CD4-positive, alpha-beta T cell (primary cell): ENCODE results near the gene NR0B2. TPM values are rescaled to one million over a fixed set of nuclear protein-coding genes. Genes with fewer than 3 reads are reported as not detected.

Experiments
- ATAC-seq: fragments of 200-7000 bp; cut with Tn5 transposase; one replicate; pipeline ENCODE4 v1.10.0; 2022; ENCODE audit warnings: mild to moderate bottlenecking; ENCODE audit not compliant: poor library complexity
- CTCF ChIA-PET: fragments of 350-600 bp; sonication (Branson Sonifier 250); formaldehyde crosslinking; loops from one replicate; lab custom pipeline; 2021; ENCODE audit warnings: antibody characterized with exemption, inconsistent platforms; lab: Charles Lee
- POLR2A ChIA-PET: fragments of 350-600 bp; sonication (Branson Sonifier 250); formaldehyde crosslinking; loops from one replicate; lab custom pipeline; 2021; ENCODE audit warnings: antibody characterized with exemption, inconsistent platforms; lab: Charles Lee
- DNase-seq, 14 experiments: peaks; one replicate each; pipeline ENCODE4 v3.0.0-alpha.2; 2013 to 2020; ENCODE audit warnings: mixed read lengths in 2 of 14
- H3K27ac ChIP-seq, 2 donors: one replicate each; pipeline versions ENCODE4 v1.5.1 to v1.7.0; 2013; ENCODE audit warnings: low read length in 2 of 2, low read depth in 1 of 2, mild to moderate bottlenecking in 1 of 2
- H3K27me3 ChIP-seq, 2 experiments: 1 replicate in 1 of 2; 2 replicates in 1 of 2; pipeline versions ENCODE4 v1.6.1 to v1.7.0; 2013; ENCODE audit warnings: low read length in 2 of 2, control low read depth in 1 of 2, mild to moderate bottlenecking in 1 of 2, moderate library complexity in 1 of 2; ENCODE audit not compliant: insufficient read depth in 2 of 2, control insufficient read depth in 1 of 2
- H3K36me3 ChIP-seq: one replicate; pipeline ENCODE4 v1.6.1; 2013; ENCODE audit warnings: low read length, control low read depth; ENCODE audit not compliant: insufficient read depth
- H3K4me1 ChIP-seq: one replicate; pipeline ENCODE4 v1.6.1; 2013; ENCODE audit warnings: low read length, control low read depth; ENCODE audit not compliant: insufficient read depth
- H3K4me3 ChIP-seq: one replicate; pipeline ENCODE4 v1.5.1; 2013; ENCODE audit warnings: mild to moderate bottlenecking, low read length, moderate library complexity
- H3K9me3 ChIP-seq, 2 experiments: 1 replicate in 1 of 2; 2 replicates in 1 of 2; pipeline versions ENCODE4 v1.6.1 to v1.7.0; 2013; ENCODE audit warnings: low read length in 2 of 2, mild to moderate bottlenecking in 2 of 2, control low read depth in 1 of 2, moderate library complexity in 1 of 2; ENCODE audit not compliant: control insufficient read depth in 1 of 2, insufficient read depth in 1 of 2
- H3K27ac Mint-ChIP-seq: one replicate; pipeline ENCODE4 v1.8.0; 2020; ENCODE audit warnings: mixed read lengths
- H3K27me3 Mint-ChIP-seq: one replicate; pipeline ENCODE4 v1.8.0; 2021; ENCODE audit warnings: mixed read lengths
- H3K36me3 Mint-ChIP-seq: one replicate; pipeline ENCODE4 v1.8.0; 2021; ENCODE audit warnings: low read depth, mixed read lengths
- H3K4me1 Mint-ChIP-seq: one replicate; pipeline ENCODE4 v1.8.0; 2021; ENCODE audit warnings: low read depth, mixed read lengths
- H3K4me3 Mint-ChIP-seq: one replicate; pipeline ENCODE4 v1.8.0; 2020; ENCODE audit warnings: mild to moderate bottlenecking, mixed read lengths
- H3K9me3 Mint-ChIP-seq: one replicate; pipeline ENCODE4 v1.8.0; 2020; ENCODE audit warnings: mixed read lengths
- CTCF ChIP-seq: fragments of 200-600 bp; IDR thresholded peaks from one replicate; pipeline ENCODE4 v1.8.0; 2022; ENCODE audit warnings: antibody characterized with exemption, mild to moderate bottlenecking
- intact Hi-C, 2 experiments: fragments of 100-400 bp; cut with DNase I in 1 of 2; cut with micrococcal nuclease in 1 of 2; formaldehyde crosslinking; loops; one replicate each; pipeline versions ENCODE4 v1.15.1 to v1.9.0; 2023 to 2025; cut with DNase I, micrococcal nuclease
- polyA plus RNA-seq, 2 donors: library from polyadenylated mRNA; unstranded; fragments of 120-200 nt; gene quantifications; one replicate each; pipeline ENCODE4 v1.2.1, GENCODE V29; 2013
- total RNA-seq, 174 experiments: library from RNA in 2 of 174; stranded (reverse) in 2 of 174; gene quantifications; one replicate each; pipeline ENCODE4 v1.2.3 and lab custom pipeline; 2021 to 2026

Gene NR0B2
- total RNA-seq: not detected
- polyA plus RNA-seq (2013, experiment 1 of 2): not detected
- not detected for polyA plus RNA-seq (2013, experiment 2 of 2)
- 0 to 0.12 (median 0) reads per million in 172 experiments for total RNA-seq (lab: John Stamatoyannopoulos, UW)

DNA sequence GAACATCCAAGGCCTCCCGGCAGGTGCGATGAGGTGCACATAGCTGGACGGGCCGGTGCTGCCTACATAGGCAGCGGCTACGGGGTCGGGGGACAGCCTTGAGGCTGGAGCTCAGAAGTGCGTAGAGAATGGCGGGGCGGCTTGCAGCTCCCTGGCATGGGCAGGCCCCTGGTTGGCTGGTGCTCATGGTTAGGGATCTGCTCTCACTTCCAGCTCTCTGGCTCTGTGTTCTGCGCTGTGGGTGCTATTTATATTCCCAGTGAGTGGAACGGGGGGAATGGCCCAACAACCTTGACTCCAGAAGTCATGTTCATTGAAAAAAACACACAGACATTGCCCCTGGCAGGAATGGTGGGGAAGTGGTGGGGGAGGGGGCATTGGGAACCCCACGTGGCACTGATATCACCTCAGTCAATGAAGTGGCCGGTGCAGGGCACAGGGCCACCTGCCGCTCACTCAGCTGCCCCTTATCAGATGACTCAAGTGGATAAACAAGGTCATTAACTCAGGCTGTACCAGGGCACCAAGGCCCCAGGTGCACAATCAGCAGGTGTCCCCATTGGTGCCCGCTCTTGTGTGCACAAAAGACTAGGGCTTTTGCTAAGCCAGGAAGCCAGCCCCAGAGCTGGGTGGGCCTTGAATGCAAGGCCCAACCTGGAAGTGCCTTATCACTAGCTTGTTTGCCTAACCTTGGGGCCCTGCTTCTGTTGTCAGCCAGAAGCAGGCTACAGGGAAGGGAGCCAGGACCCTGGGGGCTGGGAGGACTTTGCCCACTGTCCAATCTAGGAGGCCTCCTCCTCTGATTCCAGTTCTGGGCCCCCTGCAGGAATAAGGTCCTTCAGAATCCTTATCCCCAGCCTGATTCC is at the start of gene NR0B2:
Gene NR0B2, minus strand, starts transcription at position 222 of the 866 bp plus-strand sequence. Its CDS starts 35 bp downstream, at position 187.
- Histone ChIP-seq H3K9me3 (no peaks in the 10 kb centered on the region), H3K36me3 (no peaks in the 10 kb centered on the region), H3K27me3 (no peaks in the 10 kb centered on the region), H3K27ac (no peak within 1 kb of the TSS), H3K4me1 (no peaks in the 10 kb centered on the region), H3K4me3 (no peak within 1 kb of the TSS)
- H3K27me3 Mint-ChIP-seq: peaks cover 4% of the 10 kb centered on the region
- DNase-seq (no peak), ATAC-seq (no peak)
- H3K9me3 Mint-ChIP-seq: no peaks in the 10 kb centered on the region
- no peak within 1 kb of the TSS for H3K4me3 Mint-ChIP-seq
- no peak for TF ChIP-seq CTCF
- no peak within 1 kb of the TSS for H3K27ac Mint-ChIP-seq
- CTCF ChIA-PET: no interaction called here
- H3K36me3 Mint-ChIP-seq: no peaks in the 10 kb centered on the region
- POLR2A ChIA-PET: interaction anchor here (0.5 kb wide), 1 partner anchor 14 kb away, joined by 3 read pairs; the partner anchor contains the start of gene GPATCH3
- no peaks in the 10 kb centered on the region for H3K4me1 Mint-ChIP-seq
- intact Hi-C loops: no loop called here

GRCh38 chr1:26961826-26962225 is 48.1 kb upstream of the NR0B2 start:
- no peaks in the 10 kb centered on the region for H3K9me3 ChIP-seq
- CTCF ChIA-PET: no interaction called here
- no peaks in the 10 kb centered on the region for H3K9me3 Mint-ChIP-seq
- H3K36me3 ChIP-seq: no peaks in the 10 kb centered on the region
- no peak overlapping the region for H3K27ac ChIP-seq
- POLR2A ChIA-PET: no interaction called here
- ATAC-seq (no peak), DNase-seq (no peak)
- peaks cover 6 to 13% of the 10 kb centered on the region in 2 experiments for H3K27me3 ChIP-seq
- intact Hi-C loops: no loop called here
- H3K4me1 Mint-ChIP-seq: peaks cover 7% of the 10 kb centered on the region
- TF ChIP-seq CTCF: no peak
- no peaks in the 10 kb centered on the region for H3K36me3 Mint-ChIP-seq
- no peak overlapping the region for H3K4me3 ChIP-seq
- H3K4me1 ChIP-seq: peaks cover 18% of the 10 kb centered on the region
- peaks cover 39% of the 10 kb centered on the region for H3K27me3 Mint-ChIP-seq
- H3K27ac Mint-ChIP-seq: no peak overlapping the region
- H3K4me3 Mint-ChIP-seq: peak overlapping the region; percentile 17

GRCh38 chr1:26960625-26960966 is 46.8 kb upstream of the NR0B2 start:
- H3K36me3 ChIP-seq: no peaks in the 10 kb centered on the region
- H3K4me3 ChIP-seq: peak overlapping the region; percentile 58
- ChIA-PET CTCF (interaction anchor here (0.9 to 1.6 kb wide), 3 partner anchors 34 to 620 kb away, joined by 3 to 4 read pairs (median 3); partner anchors contain the start of gene GPATCH3), POLR2A (interaction anchor here (1.0 to 1.2 kb wide), 2 partner anchors 60 to 268 kb away, joined by 3 read pairs; partner anchors contain the start of gene GPATCH3)
- no peak for DNase-seq
- peak; percentile 6 for ATAC-seq
- H3K36me3 Mint-ChIP-seq: no peaks in the 10 kb centered on the region
- peaks cover 28% of the 10 kb centered on the region for H3K27me3 Mint-ChIP-seq
- intact Hi-C loops: no loop called here
- no peaks in the 10 kb centered on the region for H3K9me3 ChIP-seq
- peaks cover 6 to 8% of the 10 kb centered on the region in 2 experiments for H3K27me3 ChIP-seq
- peaks cover 18% of the 10 kb centered on the region for H3K4me1 ChIP-seq
- H3K27ac Mint-ChIP-seq: no peak overlapping the region
- H3K4me1 Mint-ChIP-seq: peaks cover 7% of the 10 kb centered on the region
- H3K9me3 Mint-ChIP-seq: no peaks in the 10 kb centered on the region
- no peak overlapping the region for H3K27ac ChIP-seq
- no peak for TF ChIP-seq CTCF
- peak overlapping the region; percentile 89 for H3K4me3 Mint-ChIP-seq
